ENCODE measurements around the gene TUBB2A. TPM values are rescaled to one million over a fixed set of nuclear protein-coding genes. Genes with fewer than 3 reads are reported as not detected.

TUBB2A gene
- 77.9 and 84.6 TPM in 2 replicates for total RNA-seq

DNA sequence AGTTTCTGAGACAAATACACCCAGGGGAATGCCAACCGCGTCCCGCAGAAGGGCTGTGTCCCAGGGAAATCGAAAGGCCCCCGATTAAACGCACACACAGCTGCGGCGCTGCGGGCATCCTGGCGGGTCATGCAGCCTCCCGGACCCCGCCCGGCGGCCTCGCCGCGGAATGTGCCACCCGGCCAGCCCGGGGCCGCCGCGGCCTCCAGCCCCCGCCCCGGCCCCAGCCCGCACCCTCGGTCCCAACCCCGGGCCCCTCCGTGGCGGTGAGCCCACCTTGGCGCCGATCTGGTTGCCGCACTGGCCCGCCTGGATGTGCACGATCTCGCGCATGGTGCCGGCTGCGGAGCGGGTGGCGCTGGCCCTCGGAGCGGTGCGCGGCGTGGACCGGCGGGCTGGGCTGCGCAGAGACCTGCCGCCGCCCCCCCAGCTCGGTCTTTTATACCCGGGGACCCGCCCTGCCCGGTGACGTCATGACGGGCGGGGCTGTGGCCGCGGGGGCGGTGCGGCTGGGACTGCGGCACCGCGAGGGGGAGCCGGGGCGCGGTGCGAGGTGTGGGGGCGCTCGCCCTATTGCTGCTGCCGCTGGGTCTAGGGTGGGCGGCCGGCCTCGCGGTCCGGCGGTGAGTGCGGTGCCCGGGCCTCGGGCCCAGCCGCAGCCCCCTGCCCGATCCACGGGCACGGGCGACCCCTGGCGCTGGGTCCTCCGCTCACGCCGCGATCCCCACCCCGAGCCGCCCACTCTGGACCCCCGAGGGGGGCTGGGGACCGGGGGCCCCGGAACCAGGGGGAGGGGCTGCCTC, at the start of gene TUBB2A:
Gene TUBB2A, minus strand, starts transcription at position 414 of the 803 bp plus-strand sequence. Its CDS starts 81 bp downstream, at position 333.

GRCh38 chr6:3118353-3119039, 38.8 kb downstream of the TUBB2A start, which contains the start of gene BPHL:
BPHL (plus strand) TSS chr6:3118711; CDS start chr6:3118741, 30 bp downstream.

Other genes starting within 250 kb of the TUBB2A start
- gene SERPINB6, start 186.0 kb downstream of the TUBB2A start, total RNA-seq = 69.9 and 82.2 TPM in 2 replicates
- 6.6 and 7.2 TPM in 2 replicates for gene NQO2, start 157.7 kb downstream of the TUBB2A start, total RNA-seq
- 10.5 and 12.2 TPM in 2 replicates for gene RIPK1, start 89.0 kb downstream of the TUBB2A start, total RNA-seq
- 18.3 and 23.2 TPM in 2 replicates for gene BPHL, start 38.8 kb downstream of the TUBB2A start, total RNA-seq
- gene TUBB2B, start 70.1 kb upstream of the TUBB2A start, total RNA-seq = 3.0 and 5.9 TPM in 2 replicates
- gene PSMG4, start 101.4 kb upstream of the TUBB2A start, total RNA-seq = 24.5 and 26.4 TPM in 2 replicates